HepG2 (cell line): ENCODE measurements around the gene CCDC85A. TPM values are rescaled to one million over a fixed set of nuclear protein-coding genes. Genes with fewer than 3 reads are reported as not detected.

ENCODE experiments used
- ATAC-seq: fragments of 200-7000 bp; cut with Tn5 transposase; 3 replicates; pipeline ENCODE4 v1.9.1; 2020; ENCODE audit warnings: mild to moderate bottlenecking, moderate library complexity
- BruUV-seq: library from RNA; stranded (reverse); fragments of 400-500 nt; replicated peaks from 2 replicates; lab custom pipeline; 2021; lab: Mats Ljungman, UMichigan
- CTCF ChIA-PET: fragments of 300-600 bp; formaldehyde crosslinking; extraction: SDS; loops from one replicate; lab custom pipeline; 2021; ENCODE audit warnings: low total read pairs, inconsistent platforms, low intra/inter-chr PET ratio; lab: Yijun Ruan, JAX
- POLR2A ChIA-PET: fragments of 350-600 bp; sonication (Branson Sonifier 250); formaldehyde crosslinking; loops from one replicate; lab custom pipeline; 2020; ENCODE audit warnings: antibody characterized with exemption, inconsistent platforms; lab: Yijun Ruan, JAX
- DNase-seq: peaks from one replicate; pipeline ENCODE4 v3.0.0-alpha.2; 2015; ENCODE audit warnings: low spot score
- FAIRE-seq: peaks from 3 replicates; lab custom pipeline; 2011; peaks lifted over from hg19 to GRCh38; lab: Jason Lieb, UNC
- H2AFZ ChIP-seq: one replicate; pipeline ENCODE4 v1.6.1; 2011; ENCODE audit warnings: low read length, inconsistent platforms
- H3K27ac ChIP-seq: fragments of 300-600 bp; 3 replicates; pipeline ENCODE4 v1.8.0; 2011; ENCODE audit warnings: mixed run types, mild to moderate bottlenecking, mixed read lengths, low read length, inconsistent platforms; ENCODE audit not compliant: insufficient read depth; ENCODE audit errors: extremely low read length
- H3K27me3 ChIP-seq, 2 experiments: fragments of 200-600 bp in 1 of 2; 2 replicates in 1 of 2; 3 replicates in 1 of 2; pipeline versions ENCODE4 v1.6.0 to v1.8.0; 2011; ENCODE audit warnings: low read length in 2 of 2, mild to moderate bottlenecking in 2 of 2, moderate library complexity in 2 of 2, inconsistent platforms in 1 of 2; ENCODE audit not compliant: insufficient read depth in 2 of 2, control insufficient read depth in 1 of 2
- H3K36me3 ChIP-seq, 2 experiments: fragments of 200-600 bp in 1 of 2; replicated peaks in 1 of 2; 2 replicates in 1 of 2; 3 replicates in 1 of 2; pipeline versions ENCODE4 v1.5.1 to v1.8.0; 2011; ENCODE audit warnings: low read length in 2 of 2, inconsistent platforms in 1 of 2; ENCODE audit not compliant: insufficient read depth in 2 of 2, control insufficient read depth in 1 of 2
- H3K4me1 ChIP-seq: 2 replicates; pipeline ENCODE4 v1.5.1; 2012; ENCODE audit warnings: low read length, inconsistent platforms; ENCODE audit not compliant: insufficient read depth
- H3K4me2 ChIP-seq: 2 replicates; pipeline ENCODE4 v1.6.0; 2011; ENCODE audit warnings: low read depth, low read length, inconsistent platforms
- H3K4me3 ChIP-seq, 3 experiments: fragments of 200-600 bp in 1 of 3; sonication (generic), shearing (Covaris generic) in 1 of 3; replicated peaks in 1 of 3; 2 replicates each; pipeline ENCODE4 v1.5.1; 2011 to 2016; ENCODE audit warnings: low read length in 3 of 3, inconsistent platforms in 2 of 3, low read depth in 2 of 3, mild to moderate bottlenecking in 2 of 3, control low read depth in 1 of 3, mixed read lengths in 1 of 3; ENCODE audit not compliant: insufficient read depth in 1 of 3
- H3K79me2 ChIP-seq: one replicate; pipeline ENCODE4 v1.6.1; 2011; ENCODE audit warnings: low read length, inconsistent platforms; ENCODE audit not compliant: insufficient read depth
- H3K9ac ChIP-seq: 2 replicates; pipeline ENCODE4 v1.6.0; 2011; ENCODE audit warnings: mild to moderate bottlenecking, low read depth, low read length, inconsistent platforms; ENCODE audit not compliant: insufficient read depth
- H3K9me3 ChIP-seq: 2 replicates; pipeline ENCODE4 v1.5.1; 2012; ENCODE audit warnings: mild to moderate bottlenecking, low read length
- H4K20me1 ChIP-seq: 2 replicates; pipeline ENCODE4 v1.6.0; 2011; ENCODE audit warnings: inconsistent platforms, mild to moderate bottlenecking, low read length, moderate library complexity; ENCODE audit not compliant: insufficient read depth
- BCL6 ChIP-seq: IDR thresholded peaks from 2 replicates; pipeline ENCODE4 v1.6.1; 2016; ENCODE audit warnings: missing genetic modification reagents, missing compliant biosample characterization
- CENPX ChIP-seq: sonication (generic); formaldehyde crosslinking; IDR thresholded peaks from 2 replicates; pipeline ENCODE4 v1.9.0; 2021; ENCODE audit warnings: mild to moderate bottlenecking, missing genetic modification reagents, moderate library complexity
- DNMT3B ChIP-seq: conservative IDR thresholded peaks from 2 replicates; pipeline ENCODE4 v1.6.1; 2016; ENCODE audit warnings: missing biosample characterization, control low read depth
- GFI1 ChIP-seq: sonication (generic); formaldehyde crosslinking; IDR thresholded peaks from 2 replicates; pipeline ENCODE4 v1.5.0; 2020; ENCODE audit warnings: missing genetic modification reagents, mild to moderate bottlenecking, borderline replicate concordance
- NR2F6 ChIP-seq, 2 experiments: IDR thresholded peaks; 2 replicates each; pipeline ENCODE4 v1.6.1; 2016; ENCODE audit warnings: antibody characterized with exemption in 1 of 2, mild to moderate bottlenecking in 1 of 2
- PAWR ChIP-seq: sonication (generic); formaldehyde crosslinking; IDR thresholded peaks from 2 replicates; pipeline ENCODE4 v1.4.0; 2020; ENCODE audit warnings: missing genetic modification reagents, mild to moderate bottlenecking, borderline replicate concordance
- PHF20 ChIP-seq: sonication (generic); formaldehyde crosslinking; IDR thresholded peaks from 2 replicates; pipeline ENCODE4 v1.5.0; 2020; ENCODE audit warnings: mild to moderate bottlenecking, missing genetic modification reagents
- SCMH1 ChIP-seq: sonication (generic); formaldehyde crosslinking; IDR thresholded peaks from 2 replicates; pipeline ENCODE4 v1.9.0; 2021; ENCODE audit warnings: missing genetic modification reagents, mild to moderate bottlenecking, borderline replicate concordance
- SIX4 ChIP-seq: sonication (generic); formaldehyde crosslinking; IDR thresholded peaks from 2 replicates; pipeline ENCODE4 v1.4.0; 2020; ENCODE audit warnings: missing genetic modification reagents
- ZMAT5 ChIP-seq: sonication (generic); formaldehyde crosslinking; IDR thresholded peaks from 2 replicates; pipeline ENCODE4 v1.5.0; 2020; ENCODE audit warnings: mild to moderate bottlenecking, low read depth, missing genetic modification reagents, borderline replicate concordance
- ZNF333 ChIP-seq: sonication (generic); formaldehyde crosslinking; IDR thresholded peaks from 2 replicates; pipeline ENCODE4 v1.4.0; 2020; ENCODE audit warnings: mild to moderate bottlenecking, missing genetic modification reagents, borderline replicate concordance
- ZNF34 ChIP-seq: sonication (generic); formaldehyde crosslinking; IDR thresholded peaks from 2 replicates; pipeline ENCODE4 v1.4.0; 2020; ENCODE audit warnings: mild to moderate bottlenecking, missing genetic modification reagents, borderline replicate concordance
- ZNF530 ChIP-seq: sonication (generic); formaldehyde crosslinking; IDR thresholded peaks from 2 replicates; pipeline ENCODE4 v1.5.0; 2020; ENCODE audit warnings: low read depth, mild to moderate bottlenecking, missing genetic modification reagents
- ZNF724P ChIP-seq: sonication (generic); formaldehyde crosslinking; IDR thresholded peaks from 2 replicates; pipeline ENCODE4 v1.8.0; 2022; ENCODE audit warnings: missing genetic modification reagents, borderline replicate concordance
- ZNF782 ChIP-seq: sonication (generic); formaldehyde crosslinking; IDR thresholded peaks from 2 replicates; pipeline ENCODE4 v1.4.0; 2020; ENCODE audit warnings: missing genetic modification reagents, mild to moderate bottlenecking, borderline replicate concordance
- WGBS: methylation state at CpG from one replicate; pipeline ENCODE4 v1.1.6; 2017; ENCODE audit warnings: low lambda C conversion rate; 5-methylcytosine and 5-hydroxymethylcytosine counted together
- in situ Hi-C: cut with HindIII; loops from 2 replicates; pipeline ENCODE4 v1.10.0; 2017; ENCODE audit warnings: low pct_unique_long_range_greater_than_20kb; ENCODE audit not compliant: extremely low pct_ligation_motif_present
- intact Hi-C: fragments of 100-400 bp; cut with micrococcal nuclease; formaldehyde crosslinking; loops from one replicate; pipeline ENCODE4 v1.10.0; 2022; ENCODE audit not compliant: unreplicated experiment
- polyA plus RNA-seq, 8 experiments: library from polyadenylated mRNA; depleted of rRNA in 3 of 8; stranded (reverse) in 7 of 8; unstranded in 1 of 8; fragments of >200 nt; fragmentation: Illumina TruSeq in 4 of 8; extraction: Trizol in 4 of 8; gene quantifications; 2 replicates each; pipeline versions ENCODE4 v1.2.1 to v1.2.3, GENCODE V29; 2011 to 2016; ENCODE audit warnings: low read depth in 4 of 8, missing spikeins in 1 of 8, mixed read lengths in 1 of 8; ENCODE audit not compliant: insufficient read depth in 1 of 8
- total RNA-seq, 5 experiments: library from RNA; depleted of rRNA; stranded (reverse); fragments of >200 nt; fragmentation: Illumina TruSeq; extraction: Trizol; gene quantifications; 2 replicates each; pipeline ENCODE4 v1.2.3, GENCODE V29; 2016; ENCODE audit warnings: low read depth in 1 of 5
- TF ChIP-seq, protein P1 (sequence below): sonication (generic); formaldehyde crosslinking; IDR thresholded peaks from 2 replicates; pipeline ENCODE4 v1.4.0; 2020; ENCODE audit warnings: missing genetic modification reagents, mild to moderate bottlenecking, borderline replicate concordance
- TF ChIP-seq, protein P2 (sequence below): sonication (generic); formaldehyde crosslinking; IDR thresholded peaks from 2 replicates; pipeline ENCODE4 v1.5.0; 2020; ENCODE audit warnings: missing genetic modification reagents
- TF ChIP-seq, protein P3 (sequence below): sonication (generic); formaldehyde crosslinking; IDR thresholded peaks from 2 replicates; pipeline ENCODE4 v1.4.0; 2020; ENCODE audit warnings: missing genetic modification reagents
- TF ChIP-seq, protein P4 (sequence below): sonication (generic); formaldehyde crosslinking; IDR thresholded peaks from 2 replicates; pipeline ENCODE4 v1.8.1; 2023; ENCODE audit warnings: missing genetic modification reagents, mild to moderate bottlenecking, borderline replicate concordance

The CCDC85A gene
- total and polyA plus RNA-seq, 2 of the 13 experiments (the other 11 are each of a cell fraction or from before 2014, with no cell fraction given): not detected

- Histone ChIP-seq H4K20me1 (no peaks in the 10 kb centered on the region), H3K27me3 (no peaks in the 10 kb centered on the region), H3K4me1 (no peaks in the 10 kb centered on the region), H2AFZ (no peak overlapping the region), H3K79me2 (no peaks in the 10 kb centered on the region)
- intact Hi-C loops: no loop called here
- ATAC-seq (no peak), FAIRE-seq (no peak)
- in situ Hi-C loops: no loop called here
- TF ChIP-seq, protein P1, sequence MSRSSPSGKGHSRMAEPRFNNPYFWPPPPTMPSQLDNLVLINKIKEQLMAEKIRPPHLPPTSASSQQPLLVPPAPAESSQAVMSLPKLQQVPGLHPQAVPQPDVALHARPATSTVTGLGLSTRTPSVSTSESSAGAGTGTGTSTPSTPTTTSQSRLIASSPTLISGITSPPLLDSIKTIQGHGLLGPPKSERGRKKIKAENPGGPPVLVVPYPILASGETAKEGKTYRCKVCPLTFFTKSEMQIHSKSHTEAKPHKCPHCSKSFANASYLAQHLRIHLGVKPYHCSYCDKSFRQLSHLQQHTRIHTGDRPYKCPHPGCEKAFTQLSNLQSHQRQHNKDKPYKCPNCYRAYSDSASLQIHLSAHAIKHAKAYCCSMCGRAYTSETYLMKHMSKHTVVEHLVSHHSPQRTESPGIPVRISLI (CRISPR knock-in tag): no peak
- TF ChIP-seq BCL6 (CRISPR knock-in tag) (no peak), SCMH1 (CRISPR knock-in tag) (no peak), PHF20 (CRISPR knock-in tag) (no peak), DNMT3B (CRISPR knock-in tag) (no peak), NR2F6 (IDR thresholded peaks at IDR 0.05) (no peak), NR2F6 (CRISPR knock-in tag; IDR thresholded peaks at IDR 0.05) (no peak), SIX4 (CRISPR knock-in tag) (no peak), ZNF530 (no peak), CENPX (CRISPR knock-in tag) (no peak), ZNF782 (no peak), ZMAT5 (CRISPR knock-in tag) (no peak), ZNF724P (CRISPR knock-in tag) (no peak), PAWR (no peak), ZNF34 (CRISPR knock-in tag) (no peak), GFI1 (CRISPR knock-in tag) (no peak), ZNF333 (CRISPR knock-in tag) (no peak)
- TF ChIP-seq, protein P2, sequence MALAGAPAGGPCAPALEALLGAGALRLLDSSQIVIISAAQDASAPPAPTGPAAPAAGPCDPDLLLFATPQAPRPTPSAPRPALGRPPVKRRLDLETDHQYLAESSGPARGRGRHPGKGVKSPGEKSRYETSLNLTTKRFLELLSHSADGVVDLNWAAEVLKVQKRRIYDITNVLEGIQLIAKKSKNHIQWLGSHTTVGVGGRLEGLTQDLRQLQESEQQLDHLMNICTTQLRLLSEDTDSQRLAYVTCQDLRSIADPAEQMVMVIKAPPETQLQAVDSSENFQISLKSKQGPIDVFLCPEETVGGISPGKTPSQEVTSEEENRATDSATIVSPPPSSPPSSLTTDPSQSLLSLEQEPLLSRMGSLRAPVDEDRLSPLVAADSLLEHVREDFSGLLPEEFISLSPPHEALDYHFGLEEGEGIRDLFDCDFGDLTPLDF (CRISPR knock-in tag): no peak
- TF ChIP-seq, protein P3, sequence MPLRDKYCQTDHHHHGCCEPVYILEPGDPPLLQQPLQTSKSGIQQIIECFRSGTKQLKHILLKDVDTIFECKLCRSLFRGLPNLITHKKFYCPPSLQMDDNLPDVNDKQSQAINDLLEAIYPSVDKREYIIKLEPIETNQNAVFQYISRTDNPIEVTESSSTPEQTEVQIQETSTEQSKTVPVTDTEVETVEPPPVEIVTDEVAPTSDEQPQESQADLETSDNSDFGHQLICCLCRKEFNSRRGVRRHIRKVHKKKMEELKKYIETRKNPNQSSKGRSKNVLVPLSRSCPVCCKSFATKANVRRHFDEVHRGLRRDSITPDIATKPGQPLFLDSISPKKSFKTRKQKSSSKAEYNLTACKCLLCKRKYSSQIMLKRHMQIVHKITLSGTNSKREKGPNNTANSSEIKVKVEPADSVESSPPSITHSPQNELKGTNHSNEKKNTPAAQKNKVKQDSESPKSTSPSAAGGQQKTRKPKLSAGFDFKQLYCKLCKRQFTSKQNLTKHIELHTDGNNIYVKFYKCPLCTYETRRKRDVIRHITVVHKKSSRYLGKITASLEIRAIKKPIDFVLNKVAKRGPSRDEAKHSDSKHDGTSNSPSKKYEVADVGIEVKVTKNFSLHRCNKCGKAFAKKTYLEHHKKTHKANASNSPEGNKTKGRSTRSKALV (CRISPR knock-in tag): no peak
- TF ChIP-seq, protein P4, sequence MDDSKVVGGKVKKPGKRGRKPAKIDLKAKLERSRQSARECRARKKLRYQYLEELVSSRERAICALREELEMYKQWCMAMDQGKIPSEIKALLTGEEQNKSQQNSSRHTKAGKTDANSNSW (CRISPR knock-in tag): no peak
- TF ChIP-seq, all 625 proteins: peak for 0
- CTCF ChIA-PET: no interaction called here
- POLR2A ChIA-PET: no interaction called here
- no peak overlapping the region for H3K27ac ChIP-seq
- BruUV-seq: no TSS peak
- no peak overlapping the region for H3K4me2 ChIP-seq
- WGBS: 9% methylated on average over 5 of the region's 5 CpGs
- no peaks in the 10 kb centered on the region for H3K9me3 ChIP-seq
- no peaks in the 10 kb centered on the region for H3K36me3 ChIP-seq
- H3K9ac ChIP-seq: no peak overlapping the region
- DNase-seq: no peak
- H3K4me3 ChIP-seq: no peak overlapping the region
Measured at GRCh38 chr2:56291711-56292110, 107.9 kb downstream of the CCDC85A start.
